WTC11 (cell line): Measurements from ENCODE around the gene TMEM154.

ENCODE experiments used
- JUN ChIP-seq: sonication (generic); formaldehyde crosslinking; IDR thresholded peaks from 2 replicates; pipeline ENCODE4 v1.8.0; 2023; ENCODE audit warnings: mild to moderate bottlenecking, missing genetic modification reagents
- KAT7 ChIP-seq: sonication (generic); formaldehyde crosslinking; IDR thresholded peaks from 2 replicates; pipeline ENCODE4 v1.8.1; 2023; ENCODE audit warnings: missing genetic modification reagents, mild to moderate bottlenecking, borderline replicate concordance

- TF ChIP-seq JUN (CRISPR knock-in tag) (no peak), KAT7 (CRISPR knock-in tag) (no peak)
Observed at GRCh38 chr4:152691761-152692160, 12.0 kb upstream of the TMEM154 start.
